ENCODE data around the gene NOL4L.

- no peak for TF ChIP-seq CTCF (IDR thresholded peaks at IDR 0.05; ENCODE audit: insufficient read depth, low read length)
- TF ChIP-seq, protein P1, sequence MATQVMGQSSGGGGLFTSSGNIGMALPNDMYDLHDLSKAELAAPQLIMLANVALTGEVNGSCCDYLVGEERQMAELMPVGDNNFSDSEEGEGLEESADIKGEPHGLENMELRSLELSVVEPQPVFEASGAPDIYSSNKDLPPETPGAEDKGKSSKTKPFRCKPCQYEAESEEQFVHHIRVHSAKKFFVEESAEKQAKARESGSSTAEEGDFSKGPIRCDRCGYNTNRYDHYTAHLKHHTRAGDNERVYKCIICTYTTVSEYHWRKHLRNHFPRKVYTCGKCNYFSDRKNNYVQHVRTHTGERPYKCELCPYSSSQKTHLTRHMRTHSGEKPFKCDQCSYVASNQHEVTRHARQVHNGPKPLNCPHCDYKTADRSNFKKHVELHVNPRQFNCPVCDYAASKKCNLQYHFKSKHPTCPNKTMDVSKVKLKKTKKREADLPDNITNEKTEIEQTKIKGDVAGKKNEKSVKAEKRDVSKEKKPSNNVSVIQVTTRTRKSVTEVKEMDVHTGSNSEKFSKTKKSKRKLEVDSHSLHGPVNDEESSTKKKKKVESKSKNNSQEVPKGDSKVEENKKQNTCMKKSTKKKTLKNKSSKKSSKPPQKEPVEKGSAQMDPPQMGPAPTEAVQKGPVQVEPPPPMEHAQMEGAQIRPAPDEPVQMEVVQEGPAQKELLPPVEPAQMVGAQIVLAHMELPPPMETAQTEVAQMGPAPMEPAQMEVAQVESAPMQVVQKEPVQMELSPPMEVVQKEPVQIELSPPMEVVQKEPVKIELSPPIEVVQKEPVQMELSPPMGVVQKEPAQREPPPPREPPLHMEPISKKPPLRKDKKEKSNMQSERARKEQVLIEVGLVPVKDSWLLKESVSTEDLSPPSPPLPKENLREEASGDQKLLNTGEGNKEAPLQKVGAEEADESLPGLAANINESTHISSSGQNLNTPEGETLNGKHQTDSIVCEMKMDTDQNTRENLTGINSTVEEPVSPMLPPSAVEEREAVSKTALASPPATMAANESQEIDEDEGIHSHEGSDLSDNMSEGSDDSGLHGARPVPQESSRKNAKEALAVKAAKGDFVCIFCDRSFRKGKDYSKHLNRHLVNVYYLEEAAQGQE (IDR thresholded peaks at IDR 0.05; ENCODE audit: insufficient replicate concordance, low read depth): no peak
- TF ChIP-seq POLR2AphosphoS5 (IDR thresholded peaks at IDR 0.05; ENCODE audit: low read depth): no peak
These were observed 21.7 kb upstream of the NOL4L start for GRCh38 chr20:32606790-32607189.

All from HL-60 (cell line).